Activated CD4-positive, alpha-beta T cell treated with anti-CD3 and anti-CD28 coated beads, Interleukin-2, amount 50 U/mL, for 1 hour (primary cell): ENCODE measurements around the gene TDRD9.
"Not testable (repeated sequence)": the region's sequence is repeated elsewhere in the genome, so short reads cannot be mapped to it uniquely, and the experiment has no call there.

ENCODE experiments used
- DNase-seq: peaks from one replicate; pipeline ENCODE4 v3.0.0-alpha.2; 2020

TDRD9 gene

GRCh38 chr14:103930051-103930604 is 1.9 kb downstream of the TDRD9 start:
- DNase-seq, result no peak

DNA sequence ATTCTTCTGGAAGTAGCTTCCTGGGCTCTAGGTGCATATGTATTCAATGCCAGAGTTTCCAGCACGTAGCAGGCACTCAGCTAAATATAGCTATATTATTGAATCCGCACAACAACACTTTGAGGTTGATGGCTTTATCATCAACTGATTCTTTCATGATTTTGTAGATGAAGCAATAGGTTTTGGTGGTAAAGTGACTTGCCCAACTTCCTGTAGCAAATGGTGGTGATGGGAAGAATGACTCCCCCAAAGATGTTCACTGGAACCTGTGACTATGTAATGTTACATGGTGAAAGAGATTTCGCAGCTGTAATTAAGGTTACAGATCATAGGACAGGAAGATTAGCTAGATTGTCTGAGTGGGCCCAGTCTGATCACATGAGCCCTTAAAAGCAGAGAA is 3.2 kb downstream of the TDRD9 start:
- DNase-seq, result no peak

GRCh38 chr14:103932791-103933490 is 4.7 kb downstream of the TDRD9 start:
- no peak for DNase-seq

GRCh38 chr14:103935102-103935501 is 6.8 kb downstream of the TDRD9 start:
- no peak for DNase-seq

DNA sequence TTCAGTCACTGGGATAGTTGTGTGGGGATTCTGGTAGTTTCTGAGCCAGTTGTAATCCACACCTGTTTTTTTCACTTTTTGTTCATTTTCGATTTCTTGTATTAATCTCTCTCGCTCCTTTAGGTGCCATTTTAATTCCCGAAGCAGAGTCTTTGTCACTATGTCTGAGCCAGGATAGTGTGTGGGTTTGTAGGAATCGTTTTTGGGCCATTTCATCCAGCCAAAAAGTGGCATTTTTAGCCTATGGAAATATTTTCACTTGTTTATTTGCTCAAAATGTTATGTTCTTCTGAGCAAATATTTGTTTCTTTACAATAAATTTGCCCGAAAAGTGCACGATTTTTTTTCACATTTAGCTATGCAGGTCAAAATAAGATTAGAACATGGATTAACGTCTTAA is 13.2 kb downstream of the TDRD9 start:
- DNase-seq, result no peak

- no peak for DNase-seq
Observed at GRCh38 chr14:103941973-103942736, 13.9 kb downstream of the TDRD9 start, which contains the start of gene RD3L. Gene RD3L, minus strand, starts transcription at chr14:103942529. Its CDS starts 834 bp downstream, at chr14:103941695.

DNA sequence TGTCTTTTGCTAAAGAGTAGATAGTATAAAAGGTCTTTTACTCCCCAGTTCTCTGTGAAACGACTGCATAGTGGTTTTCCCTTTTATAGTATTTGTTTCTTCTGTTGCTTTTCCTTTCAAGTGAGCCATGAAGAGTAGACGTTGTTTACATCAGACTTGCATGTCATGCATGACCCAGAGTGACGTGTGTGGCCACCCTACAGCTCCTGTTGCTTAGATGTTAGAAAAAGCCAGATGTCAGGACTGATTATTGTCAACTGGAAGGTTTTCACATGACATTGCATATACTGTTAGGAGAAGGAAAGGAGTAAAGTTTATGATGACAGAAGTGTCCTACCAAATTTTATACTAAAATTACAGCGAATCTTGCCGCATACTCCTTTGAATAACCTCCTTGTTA is 15.4 kb downstream of the TDRD9 start:
- no peak for DNase-seq

DNA sequence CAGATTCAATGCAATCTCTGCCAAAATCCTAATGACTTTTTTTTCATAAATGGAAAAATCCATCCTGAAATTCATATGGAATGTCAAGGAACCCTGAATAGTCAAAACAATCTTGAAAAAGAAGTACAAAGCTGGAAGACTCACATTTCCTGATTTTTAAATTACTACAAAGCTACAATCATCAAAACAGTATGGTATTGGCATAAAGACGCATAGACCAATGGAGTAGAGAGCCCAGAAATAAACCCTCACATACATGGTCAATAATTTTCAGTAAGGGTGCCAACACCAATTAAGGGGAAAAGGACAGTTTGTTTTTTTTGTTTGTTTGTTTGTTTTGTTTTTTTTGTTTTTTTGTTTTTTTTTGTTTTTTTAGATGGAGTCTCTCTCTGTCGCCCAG is 18.7 kb downstream of the TDRD9 start:
- DNase-seq, result no peak

DNA sequence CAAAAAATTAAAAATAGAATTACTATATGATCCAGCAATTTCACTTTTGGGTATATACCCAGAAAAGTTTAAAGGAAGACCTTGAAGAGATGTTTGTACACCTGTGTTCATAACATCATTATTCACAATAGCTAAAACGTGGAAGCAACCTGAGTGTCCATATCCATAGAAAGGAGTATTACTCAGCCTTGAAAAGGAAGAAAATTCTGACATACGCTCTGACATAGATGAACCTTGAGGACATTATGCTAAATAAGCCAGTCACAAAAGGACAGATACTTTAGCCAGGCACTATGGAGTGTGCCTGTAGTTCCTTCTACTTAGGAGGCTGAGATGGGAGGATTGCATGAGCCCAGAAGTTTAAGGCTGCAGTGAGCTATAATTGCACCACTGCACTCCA is 20.2 kb downstream of the TDRD9 start:
- DNase-seq, result no peak

DNA sequence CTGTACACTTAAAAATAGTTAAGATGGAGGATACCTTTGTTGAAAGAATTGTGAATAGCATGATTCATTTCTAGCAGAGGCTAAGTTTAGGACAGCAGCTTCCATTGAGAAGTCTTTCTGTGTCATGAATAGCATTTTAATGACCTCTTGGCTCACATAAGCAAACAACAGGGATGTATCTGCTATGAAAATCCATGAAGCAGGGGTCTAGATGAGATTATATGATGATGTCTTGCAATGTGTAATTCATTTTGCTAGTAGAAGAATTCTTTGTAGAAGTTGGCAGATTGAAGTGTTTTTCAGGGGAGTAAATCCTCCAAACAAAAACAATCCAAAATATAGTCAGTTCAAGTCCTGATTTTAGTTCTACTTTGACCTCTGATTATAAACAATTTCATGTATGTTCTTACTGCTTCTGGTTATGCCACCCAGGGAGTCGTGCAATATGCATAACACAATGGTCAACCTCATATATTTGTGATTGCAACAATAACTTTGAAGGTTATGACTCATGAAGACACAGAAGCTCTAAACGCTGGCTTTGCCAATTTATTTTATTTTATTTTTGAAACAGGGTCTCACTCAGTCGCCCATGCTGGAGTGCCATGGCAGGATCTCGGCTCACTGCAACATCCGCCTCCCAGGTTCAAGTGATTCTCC is 21.0 kb downstream of the TDRD9 start:
- no peak for DNase-seq

GRCh38 chr14:103960457-103961055 is 32.3 kb downstream of the TDRD9 start:
- no peak for DNase-seq

DNA sequence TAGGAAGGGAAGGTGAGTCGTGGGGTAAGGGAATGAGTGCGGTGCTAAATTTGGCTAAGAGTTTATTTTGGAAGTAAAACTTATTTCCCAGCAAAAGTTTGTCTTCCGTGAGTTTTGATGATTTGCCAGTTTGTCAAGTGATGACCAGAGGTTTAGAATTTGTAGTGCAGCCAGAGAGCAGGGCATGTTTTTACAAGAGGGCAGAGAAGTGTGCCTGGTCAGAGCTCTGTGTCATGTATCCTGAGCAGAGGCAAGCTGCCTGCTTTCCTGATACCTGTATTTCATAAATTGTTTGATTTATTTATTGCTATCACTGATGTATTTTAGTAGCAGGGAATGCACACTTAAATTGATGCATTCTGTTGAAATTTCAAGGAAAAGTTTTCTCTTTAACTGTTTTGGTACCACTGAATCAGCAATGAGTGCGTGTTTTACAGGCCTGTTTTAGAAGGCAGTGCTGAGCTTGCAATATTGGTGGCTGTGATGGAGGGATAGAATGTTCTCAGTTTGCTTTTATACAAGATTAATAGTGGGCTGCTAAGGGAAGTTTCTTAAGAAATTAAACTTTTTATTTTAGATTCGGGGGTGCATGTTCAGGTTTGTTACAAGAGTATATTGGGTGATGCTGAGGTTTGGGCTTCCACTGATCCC is 33.8 kb downstream of the TDRD9 start:
- no peak for DNase-seq

DNA sequence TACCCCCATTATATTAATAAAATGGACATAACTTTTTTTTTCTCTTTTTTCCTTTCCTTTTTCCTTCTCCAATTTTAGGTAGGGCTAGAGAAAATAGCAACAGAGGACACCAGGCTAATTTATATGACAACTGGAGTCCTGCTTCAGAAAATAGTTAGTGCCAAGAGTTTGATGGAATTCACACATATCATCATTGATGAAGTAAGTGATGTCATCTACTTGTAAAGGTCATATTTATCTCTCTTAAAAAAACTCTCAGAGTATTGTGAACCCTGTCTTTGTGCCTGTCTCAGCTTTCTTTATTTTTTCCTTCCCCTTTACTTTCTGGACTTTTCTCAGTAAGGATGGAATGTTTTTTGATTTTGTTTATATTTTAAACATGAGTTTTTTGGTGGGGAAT is 38.4 kb downstream of the TDRD9 start:
- DNase-seq, result no peak

DNA sequence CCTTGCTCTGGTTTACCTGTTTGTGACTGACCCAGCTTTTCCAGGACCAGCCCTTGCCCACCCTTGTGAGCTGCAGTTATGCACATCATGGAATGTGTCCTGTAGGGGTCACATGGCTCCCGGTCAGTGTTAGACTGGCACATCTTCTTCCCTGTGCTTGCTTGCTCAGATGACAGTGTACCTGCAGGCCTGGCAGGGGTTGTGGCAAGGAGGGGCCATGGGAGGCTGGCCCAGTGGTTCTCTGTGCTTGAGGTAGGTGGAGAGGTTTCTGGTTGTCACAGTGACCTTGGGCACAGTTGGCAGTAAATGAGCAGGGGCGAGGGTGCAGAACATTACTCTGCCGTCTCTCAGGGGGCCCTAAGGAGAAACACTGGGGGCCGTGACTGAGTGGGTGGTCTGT is 41.7 kb downstream of the TDRD9 start:
- no peak for DNase-seq

DNA sequence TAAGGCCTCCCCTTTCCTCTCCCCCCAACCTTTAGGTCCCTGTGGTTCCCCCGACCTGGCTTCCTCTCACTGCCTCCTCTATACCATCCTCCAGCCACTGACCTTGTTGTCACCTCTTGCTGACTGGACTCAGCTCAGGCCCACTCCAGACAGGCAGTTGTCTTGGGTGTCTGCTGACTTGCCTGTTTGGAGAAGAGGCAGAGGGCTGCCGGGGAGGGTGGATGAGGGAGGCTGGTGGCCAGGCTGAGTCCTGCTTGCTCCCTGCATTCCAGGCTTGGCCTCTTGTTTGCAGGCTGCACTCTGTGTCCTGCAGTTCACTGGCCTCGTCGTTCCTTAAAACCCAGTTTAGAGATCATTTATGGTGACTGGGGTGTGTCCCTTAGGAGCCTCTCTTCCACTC is 45.1 kb downstream of the TDRD9 start:
- no peak for DNase-seq

DNA sequence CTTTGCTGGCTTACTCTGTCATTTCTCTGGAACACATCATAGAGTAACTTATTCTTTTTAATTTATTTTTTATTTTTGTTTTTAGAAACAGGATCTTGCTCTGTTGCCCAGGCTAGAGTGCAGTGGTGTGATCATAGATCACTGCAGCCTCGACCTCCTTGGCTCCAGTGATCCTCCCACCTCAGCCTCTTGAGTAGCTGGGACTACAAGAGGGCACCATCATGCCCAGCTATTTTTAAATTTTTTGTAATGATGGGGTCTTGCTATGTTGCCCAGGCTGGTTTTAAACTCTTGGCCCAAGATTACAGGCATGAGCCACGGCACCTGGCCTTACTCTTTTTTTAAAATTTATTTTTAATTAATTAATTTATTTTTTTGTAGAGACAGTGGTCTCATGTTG is 46.3 kb downstream of the TDRD9 start:
- no peak for DNase-seq

DNA sequence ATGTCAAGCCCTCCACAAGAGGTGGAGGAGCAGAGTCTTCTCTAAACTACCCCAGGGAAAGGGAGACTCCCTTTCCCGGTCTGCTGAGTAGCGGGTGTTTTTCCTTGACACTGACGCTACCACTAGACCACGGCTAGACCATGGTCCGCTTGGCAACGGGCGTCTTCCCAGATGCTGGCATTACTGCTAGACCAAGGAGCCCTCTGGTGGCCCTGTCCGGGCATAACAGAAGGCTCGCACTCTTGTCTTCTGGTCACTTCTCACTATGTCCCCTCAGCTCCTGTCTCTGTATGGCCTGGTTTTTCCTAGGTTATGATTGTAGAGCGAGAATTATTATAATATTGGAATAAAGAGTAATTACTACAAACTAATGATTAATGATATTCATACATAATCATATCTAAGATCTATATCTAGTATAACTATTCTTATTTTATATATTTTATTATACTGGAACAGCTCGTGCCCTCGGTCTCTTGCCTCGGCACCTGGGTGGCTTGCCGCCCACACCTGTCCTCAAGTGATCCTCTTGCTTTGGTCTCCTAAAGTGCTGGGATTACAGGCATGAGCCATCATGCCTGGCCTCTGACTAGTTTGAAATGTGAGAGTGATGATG is 52.5 kb downstream of the TDRD9 start:
- not testable (repeated sequence) for DNase-seq

DNA sequence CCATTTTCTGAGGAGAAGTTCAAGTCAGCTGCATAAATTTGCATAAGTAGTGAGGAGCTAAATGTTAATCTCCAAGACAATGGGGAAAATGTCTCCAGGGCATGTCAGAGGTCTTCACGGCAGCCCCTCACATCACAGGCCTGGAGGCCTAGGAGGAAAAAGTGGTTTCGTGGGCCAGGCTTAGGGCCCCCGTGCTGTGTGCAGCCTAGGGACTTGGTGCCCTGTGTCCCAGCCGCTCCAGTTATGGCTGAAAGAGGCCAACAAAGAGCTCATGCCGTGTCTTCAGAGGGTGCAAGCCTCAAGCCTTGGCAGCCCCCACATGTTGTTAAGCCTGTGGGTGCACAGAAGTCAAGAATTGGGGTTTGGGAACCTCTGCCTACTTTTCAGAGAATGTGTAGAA is 55.9 kb downstream of the TDRD9 start:
- DNase-seq, result no peak

- DNase-seq, result no peak
Observed at GRCh38 chr14:103989034-103989433, 60.8 kb downstream of the TDRD9 start.

GRCh38 chr14:103989964-103990363 is 61.7 kb downstream of the TDRD9 start:
- DNase-seq, result no peak

DNA sequence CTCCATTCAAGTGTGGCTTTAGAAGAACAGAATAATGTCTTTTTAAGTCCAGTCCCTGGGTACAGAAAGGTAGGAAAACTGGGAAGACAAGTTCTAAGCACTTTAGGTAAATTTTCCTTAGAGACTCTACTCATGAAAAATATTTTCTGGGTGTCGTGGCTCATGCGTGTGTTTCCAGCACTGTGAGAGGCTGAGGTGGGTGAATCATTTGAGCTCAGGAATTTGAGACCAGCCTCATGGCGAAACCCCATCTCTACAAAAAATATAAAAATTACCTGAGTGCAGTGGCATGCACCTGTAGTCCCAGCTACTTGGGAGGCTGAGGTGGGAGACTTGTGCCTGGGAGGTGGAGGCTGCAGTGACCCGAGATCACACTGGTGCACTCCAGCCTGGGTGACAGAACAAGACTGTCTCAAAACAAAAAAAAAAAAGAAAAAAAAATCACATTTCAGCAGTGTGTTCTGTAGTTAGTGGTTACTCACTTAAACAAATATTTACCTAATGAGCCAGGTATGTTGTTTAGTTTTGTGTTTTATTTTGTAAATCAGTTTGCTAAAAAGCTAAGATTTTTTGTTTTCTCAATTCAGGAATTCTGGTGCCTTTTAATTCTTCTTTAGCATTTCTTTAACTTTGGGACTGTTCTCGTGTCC is 66.4 kb downstream of the TDRD9 start:
- DNase-seq, result no peak

- DNase-seq, result no peak
Observed at GRCh38 chr14:103995876-103996275, 67.6 kb downstream of the TDRD9 start.
